ENCODE measurements around the gene HOXD8.

- TF ChIP-seq TCF7L2 (IDR thresholded peaks at IDR 0.05; ENCODE audit: low read depth, low read length) (no peak), POLR2AphosphoS5 (IDR thresholded peaks at IDR 0.05; ENCODE audit: low read depth, low read length) (no peak)
- TF ChIP-seq, protein P1, sequence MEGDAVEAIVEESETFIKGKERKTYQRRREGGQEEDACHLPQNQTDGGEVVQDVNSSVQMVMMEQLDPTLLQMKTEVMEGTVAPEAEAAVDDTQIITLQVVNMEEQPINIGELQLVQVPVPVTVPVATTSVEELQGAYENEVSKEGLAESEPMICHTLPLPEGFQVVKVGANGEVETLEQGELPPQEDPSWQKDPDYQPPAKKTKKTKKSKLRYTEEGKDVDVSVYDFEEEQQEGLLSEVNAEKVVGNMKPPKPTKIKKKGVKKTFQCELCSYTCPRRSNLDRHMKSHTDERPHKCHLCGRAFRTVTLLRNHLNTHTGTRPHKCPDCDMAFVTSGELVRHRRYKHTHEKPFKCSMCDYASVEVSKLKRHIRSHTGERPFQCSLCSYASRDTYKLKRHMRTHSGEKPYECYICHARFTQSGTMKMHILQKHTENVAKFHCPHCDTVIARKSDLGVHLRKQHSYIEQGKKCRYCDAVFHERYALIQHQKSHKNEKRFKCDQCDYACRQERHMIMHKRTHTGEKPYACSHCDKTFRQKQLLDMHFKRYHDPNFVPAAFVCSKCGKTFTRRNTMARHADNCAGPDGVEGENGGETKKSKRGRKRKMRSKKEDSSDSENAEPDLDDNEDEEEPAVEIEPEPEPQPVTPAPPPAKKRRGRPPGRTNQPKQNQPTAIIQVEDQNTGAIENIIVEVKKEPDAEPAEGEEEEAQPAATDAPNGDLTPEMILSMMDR (IDR thresholded peaks at IDR 0.05) = no peak
These were observed 15.2 kb upstream of the HOXD8 start for GRCh38 chr2:176114120-176114929.
